Bronchial epithelial cell (primary cell): ENCODE results near the gene CEP20. TPM values are rescaled to one million over a fixed set of nuclear protein-coding genes. Genes with fewer than 3 reads are reported as not detected.
"Not testable (repeated sequence)": the region's sequence is repeated elsewhere in the genome, so short reads cannot be mapped to it uniquely, and the experiment has no call there.

Experiments used
- DNase-seq: peaks from one replicate; pipeline ENCODE4 v3.0.0-alpha.2; 2010; ENCODE audit warnings: low read depth
- FAIRE-seq: peaks from 2 replicates; lab custom pipeline; 2011; peaks lifted over from hg19 to GRCh38; lab: Jason Lieb, UNC
- H3K27me3 ChIP-seq: 2 replicates; pipeline ENCODE4 v1.5.1; 2011; ENCODE audit warnings: low read length; ENCODE audit not compliant: control insufficient read depth, insufficient read depth
- H3K36me3 ChIP-seq: 2 replicates; pipeline ENCODE4 v1.5.1; 2011; ENCODE audit warnings: low read length; ENCODE audit not compliant: control insufficient read depth, insufficient read depth
- H3K4me3 ChIP-seq: 2 replicates; pipeline ENCODE4 v1.5.1; 2011; ENCODE audit warnings: mild to moderate bottlenecking, low read depth, low read length, control low read depth
- total RNA-seq: library from RNA; depleted of rRNA; stranded (reverse); fragments of >200 nt; gene quantifications from 2 replicates; pipeline ENCODE4 v1.2.1, GENCODE V29; 2014
- TF ChIP-seq, protein P1 (sequence below): IDR thresholded peaks from 2 replicates; pipeline ENCODE4 v1.5.1; 2011; ENCODE audit warnings: mild to moderate bottlenecking, moderate library complexity, low read length, control low read depth, inconsistent platforms; ENCODE audit not compliant: insufficient read depth, severe bottlenecking

The CEP20 gene
- total RNA-seq, 1 donor from 2014 or later: 46.6 TPM

DNA sequence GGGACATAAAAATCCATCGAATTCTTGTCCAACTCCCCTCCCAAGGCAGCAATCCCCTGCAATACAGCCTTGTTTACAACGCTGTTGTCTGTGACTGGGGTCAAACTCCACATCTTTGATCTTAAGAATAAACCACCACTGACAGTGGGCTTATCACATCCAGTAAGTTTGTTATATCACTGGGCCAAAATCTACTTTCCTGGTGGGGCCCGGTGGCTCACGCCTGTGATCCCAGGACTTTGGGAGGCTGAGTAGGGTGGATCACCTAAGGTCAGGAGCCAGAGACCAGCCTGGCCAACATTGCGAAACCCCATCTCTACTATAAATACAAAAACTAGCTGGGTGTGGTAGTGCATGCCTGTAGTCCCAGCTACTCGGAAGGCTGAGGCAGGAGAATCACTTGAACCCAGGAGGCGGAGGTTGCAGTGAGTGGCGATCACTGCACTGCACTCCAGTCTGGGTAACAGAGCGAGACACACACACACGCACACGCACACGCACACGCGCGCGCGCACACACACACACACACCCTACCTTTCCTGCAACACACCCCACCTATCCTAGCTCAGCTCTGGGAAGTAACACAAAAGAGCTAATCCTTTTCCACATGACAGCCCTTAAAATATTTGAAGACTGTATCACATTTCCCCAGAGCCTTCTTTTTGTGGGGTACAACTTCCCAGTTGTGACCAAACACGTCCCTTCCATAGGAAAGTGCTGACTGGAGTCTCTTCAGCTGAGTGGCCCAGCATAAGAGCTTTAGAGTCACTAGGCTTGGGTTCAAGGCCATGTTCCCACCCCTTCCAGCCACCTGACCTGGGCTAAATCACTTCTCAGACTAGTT lies 40.1 kb upstream of the CEP20 start:
- TF ChIP-seq, protein P1, sequence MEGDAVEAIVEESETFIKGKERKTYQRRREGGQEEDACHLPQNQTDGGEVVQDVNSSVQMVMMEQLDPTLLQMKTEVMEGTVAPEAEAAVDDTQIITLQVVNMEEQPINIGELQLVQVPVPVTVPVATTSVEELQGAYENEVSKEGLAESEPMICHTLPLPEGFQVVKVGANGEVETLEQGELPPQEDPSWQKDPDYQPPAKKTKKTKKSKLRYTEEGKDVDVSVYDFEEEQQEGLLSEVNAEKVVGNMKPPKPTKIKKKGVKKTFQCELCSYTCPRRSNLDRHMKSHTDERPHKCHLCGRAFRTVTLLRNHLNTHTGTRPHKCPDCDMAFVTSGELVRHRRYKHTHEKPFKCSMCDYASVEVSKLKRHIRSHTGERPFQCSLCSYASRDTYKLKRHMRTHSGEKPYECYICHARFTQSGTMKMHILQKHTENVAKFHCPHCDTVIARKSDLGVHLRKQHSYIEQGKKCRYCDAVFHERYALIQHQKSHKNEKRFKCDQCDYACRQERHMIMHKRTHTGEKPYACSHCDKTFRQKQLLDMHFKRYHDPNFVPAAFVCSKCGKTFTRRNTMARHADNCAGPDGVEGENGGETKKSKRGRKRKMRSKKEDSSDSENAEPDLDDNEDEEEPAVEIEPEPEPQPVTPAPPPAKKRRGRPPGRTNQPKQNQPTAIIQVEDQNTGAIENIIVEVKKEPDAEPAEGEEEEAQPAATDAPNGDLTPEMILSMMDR: no peak

DNA sequence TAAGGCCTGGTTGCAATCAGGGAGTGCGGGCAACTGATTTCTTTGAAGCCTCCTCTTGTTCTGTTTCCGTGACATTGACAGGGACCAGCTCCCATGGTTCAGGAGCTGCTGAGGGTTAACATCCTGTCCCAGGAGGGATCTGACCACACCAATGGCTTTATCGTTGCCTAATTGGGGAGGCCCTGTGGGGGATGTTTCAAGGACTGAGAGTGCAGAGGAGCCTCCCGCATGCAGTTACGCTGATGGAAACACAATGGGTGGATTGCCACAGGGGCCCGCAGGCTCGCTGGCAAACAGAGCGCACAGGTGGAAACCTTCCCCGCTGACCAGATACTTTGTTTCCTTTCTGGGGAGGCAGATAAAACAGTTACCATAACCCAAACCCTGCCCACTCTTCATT lies 37.2 kb upstream of the CEP20 start:
- Histone ChIP-seq H3K4me3 (no peak overlapping the region), H3K27me3 (no peaks in the 10 kb centered on the region), H3K36me3 (no peaks in the 10 kb centered on the region)
- DNase-seq (no peak), FAIRE-seq (no peak)
- TF ChIP-seq, protein P1: no peak

More for the DNA sequence above, 40.1 kb upstream of the CEP20 start:
- Histone ChIP-seq H3K4me3 (no peak overlapping the region), H3K27me3 (no peaks in the 10 kb centered on the region), H3K36me3 (no peaks in the 10 kb centered on the region)
- no peak for DNase-seq
- no peak for FAIRE-seq

DNA sequence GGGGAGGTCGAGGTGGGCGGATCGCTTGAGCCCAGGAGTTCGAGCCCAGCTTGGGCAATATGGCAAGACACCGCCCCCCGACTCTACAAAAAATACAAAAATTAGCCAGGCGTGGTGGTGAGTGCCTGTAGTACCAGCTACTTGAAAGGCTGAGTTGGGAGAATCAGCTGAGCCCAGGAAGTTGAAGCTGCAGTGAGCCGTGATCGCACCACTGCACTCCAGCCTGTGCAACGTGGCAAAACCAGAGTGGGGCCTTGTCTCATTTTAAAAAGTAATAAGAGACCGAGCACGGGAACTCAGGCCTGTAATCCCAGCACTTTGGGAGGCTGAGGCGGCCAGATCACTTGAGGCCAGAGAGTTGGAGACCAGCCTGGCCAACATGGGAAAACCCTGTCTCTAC lies 36.6 kb upstream of the CEP20 start:
- H3K4me3 ChIP-seq: no peak overlapping the region
- DNase-seq (no peak), FAIRE-seq (no peak)
- no peaks in the 10 kb centered on the region for H3K36me3 ChIP-seq
- TF ChIP-seq, protein P1: no peak
- H3K27me3 ChIP-seq: no peaks in the 10 kb centered on the region

DNA sequence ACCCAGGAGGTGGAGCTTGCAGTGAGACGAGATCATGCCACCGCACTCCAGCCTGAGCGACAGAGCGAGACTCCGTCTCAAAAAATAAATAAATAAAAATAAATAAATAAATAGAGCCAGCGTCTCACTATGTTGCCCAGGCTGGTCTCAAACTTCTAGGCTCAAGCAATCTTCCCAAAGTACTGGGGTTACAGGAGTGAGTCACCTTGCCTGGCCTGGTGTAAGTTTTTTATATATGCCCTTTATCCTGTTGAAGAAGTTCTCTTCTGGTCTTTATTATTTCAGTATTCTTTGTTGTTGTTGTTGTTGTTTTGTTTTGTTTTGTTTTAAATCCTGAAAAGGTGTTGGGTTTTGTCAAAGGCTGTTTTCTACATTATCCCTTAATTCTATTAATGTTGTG lies 30.9 kb upstream of the CEP20 start:
- FAIRE-seq (no peak), DNase-seq (peak; percentile 42)
- Histone ChIP-seq H3K36me3 (no peaks in the 10 kb centered on the region), H3K27me3 (no peaks in the 10 kb centered on the region), H3K4me3 (no peak overlapping the region)
- TF ChIP-seq, protein P1: no peak

DNA sequence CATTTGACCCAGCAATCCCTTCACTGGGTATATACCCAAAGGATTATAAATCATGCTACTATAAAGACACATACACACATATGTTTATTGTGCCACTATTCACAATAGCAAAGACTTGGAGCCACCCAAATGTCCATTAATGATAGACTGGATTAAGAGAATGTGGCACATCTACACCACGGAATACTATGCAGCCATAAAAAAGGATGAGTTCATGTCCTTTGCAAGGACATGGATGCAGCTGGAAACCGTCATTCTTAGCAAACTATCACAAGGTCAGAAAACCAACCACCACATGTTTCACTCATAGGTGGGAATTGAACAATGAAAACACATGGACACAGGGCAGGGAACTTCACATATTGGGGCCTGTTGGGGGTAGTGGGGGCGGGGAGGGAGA lies 29.9 kb upstream of the CEP20 start:
- not testable (repeated sequence) for H3K27me3 ChIP-seq, DNase-seq, FAIRE-seq, H3K4me3 ChIP-seq, H3K36me3 ChIP-seq

DNA sequence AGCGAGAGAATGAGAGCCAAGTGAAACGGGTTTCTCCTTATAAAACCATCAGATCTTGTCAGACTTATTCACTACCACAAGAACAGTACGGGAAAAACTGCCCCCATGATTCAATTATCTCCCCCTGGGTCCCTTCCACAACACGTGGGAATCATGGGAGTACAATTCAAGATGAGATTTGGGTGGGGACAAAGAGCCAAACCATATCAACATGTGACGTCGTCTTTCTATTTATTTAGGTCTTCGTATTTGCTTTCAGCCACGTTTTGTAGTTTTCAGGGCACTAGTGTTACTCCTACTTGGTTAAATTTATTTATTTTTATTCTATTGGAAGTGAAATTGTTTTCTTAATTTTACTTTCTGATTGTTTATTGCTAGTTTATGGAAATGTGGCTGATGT lies 27.9 kb upstream of the CEP20 start:
- TF ChIP-seq, protein P1: no peak
- FAIRE-seq (no peak), DNase-seq (no peak)
- Histone ChIP-seq H3K36me3 (no peaks in the 10 kb centered on the region), H3K4me3 (no peak overlapping the region), H3K27me3 (no peaks in the 10 kb centered on the region)
